ENCODE measurements around the gene RABEPK.
A peak's percentile ranks its signal among the peaks of the same experiment; 100 is the strongest.

Gene RABEPK

DNA sequence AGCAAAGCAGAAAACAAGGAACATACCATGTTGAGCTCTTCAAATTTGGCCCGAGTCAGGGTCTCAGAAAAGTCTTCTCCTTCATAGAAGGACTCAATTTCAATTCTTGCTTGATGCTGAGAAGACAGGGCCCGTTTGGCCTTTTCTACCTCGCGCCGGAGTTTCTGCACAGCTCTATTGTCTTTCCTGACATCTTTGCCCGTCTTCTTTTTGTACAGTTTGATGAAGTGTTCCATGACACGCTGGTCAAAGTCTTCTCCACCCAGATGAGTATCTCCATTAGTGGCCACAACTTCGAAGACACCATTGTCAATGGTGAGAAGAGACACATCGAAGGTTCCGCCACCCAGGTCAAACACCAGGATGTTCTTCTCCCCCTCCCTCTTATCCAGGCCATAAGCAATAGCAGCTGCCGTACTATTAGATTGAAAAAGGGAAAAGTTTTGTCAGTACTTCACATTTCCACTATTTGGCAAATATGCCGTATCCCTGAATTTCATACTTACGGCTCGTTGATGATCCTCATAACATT, 38.6 kb downstream of the RABEPK start:
- H3K9me3 ChIP-seq (replicated peaks; ENCODE audit: low read length): no peaks in the 10 kb centered on the region
- peaks cover 65% of the 10 kb centered on the region for H3K4me1 ChIP-seq (ENCODE audit: control insufficient read depth, insufficient read depth, low read length)
- peak overlapping the region; percentile 94 for H3K4me3 ChIP-seq (ENCODE audit: low read length)
- peaks cover 62% of the 10 kb centered on the region for H3K36me3 ChIP-seq (ENCODE audit: insufficient read depth, low read length)
- H3K9ac ChIP-seq (ENCODE audit: low read depth, low read length): peak overlapping the region; percentile 95
- H3K4me2 ChIP-seq (ENCODE audit: low read length): peak overlapping the region; percentile 81
- H3K27me3 ChIP-seq (ENCODE audit: control insufficient read depth, insufficient read depth, low read length): no peaks in the 10 kb centered on the region

GRCh38 chr9:125239631-125240597, 39.6 kb downstream of the RABEPK start:
- H3K9me3 ChIP-seq (replicated peaks; ENCODE audit: low read length): no peaks in the 10 kb centered on the region
- H3K4me3 ChIP-seq (ENCODE audit: low read length): peak overlapping the region; percentile 94
- peak overlapping the region; percentile 95 for H3K9ac ChIP-seq (ENCODE audit: low read depth, low read length)
- peaks cover 60% of the 10 kb centered on the region for H3K4me1 ChIP-seq (ENCODE audit: control insufficient read depth, insufficient read depth, low read length)
- no peaks in the 10 kb centered on the region for H3K27me3 ChIP-seq (ENCODE audit: control insufficient read depth, insufficient read depth, low read length)
- H3K4me2 ChIP-seq (ENCODE audit: low read length): peak overlapping the region; percentile 81
- peaks cover 58% of the 10 kb centered on the region for H3K36me3 ChIP-seq (ENCODE audit: insufficient read depth, low read length)

DNA sequence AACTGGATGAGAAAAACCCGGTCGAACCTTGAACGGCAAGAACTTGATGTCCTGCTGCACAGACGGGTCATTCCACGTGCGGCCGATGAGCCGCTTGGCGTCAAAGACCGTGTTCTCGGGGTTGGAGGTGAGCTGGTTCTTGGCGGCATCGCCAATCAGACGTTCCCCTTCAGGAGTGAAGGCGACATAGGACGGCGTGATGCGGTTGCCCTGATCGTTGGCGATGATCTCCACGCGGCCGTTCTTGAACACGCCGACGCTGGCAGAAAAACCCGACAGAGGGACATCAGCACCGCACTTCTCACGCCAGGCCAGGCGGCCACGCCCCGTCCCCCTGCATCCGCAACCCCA, 40.3 kb downstream of the RABEPK start:
- Histone ChIP-seq H3K4me3 (ENCODE audit: low read length) (peak overlapping the region; percentile 94), H3K27me3 (ENCODE audit: control insufficient read depth, insufficient read depth, low read length) (no peaks in the 10 kb centered on the region), H3K9me3 (replicated peaks; ENCODE audit: low read length) (no peaks in the 10 kb centered on the region), H3K9ac (ENCODE audit: low read depth, low read length) (peak overlapping the region; percentile 95), H3K36me3 (ENCODE audit: insufficient read depth, low read length) (peaks cover 51% of the 10 kb centered on the region), H3K4me1 (ENCODE audit: control insufficient read depth, insufficient read depth, low read length) (peaks cover 53% of the 10 kb centered on the region), H3K4me2 (ENCODE audit: low read length) (peak overlapping the region; percentile 81)

DNA sequence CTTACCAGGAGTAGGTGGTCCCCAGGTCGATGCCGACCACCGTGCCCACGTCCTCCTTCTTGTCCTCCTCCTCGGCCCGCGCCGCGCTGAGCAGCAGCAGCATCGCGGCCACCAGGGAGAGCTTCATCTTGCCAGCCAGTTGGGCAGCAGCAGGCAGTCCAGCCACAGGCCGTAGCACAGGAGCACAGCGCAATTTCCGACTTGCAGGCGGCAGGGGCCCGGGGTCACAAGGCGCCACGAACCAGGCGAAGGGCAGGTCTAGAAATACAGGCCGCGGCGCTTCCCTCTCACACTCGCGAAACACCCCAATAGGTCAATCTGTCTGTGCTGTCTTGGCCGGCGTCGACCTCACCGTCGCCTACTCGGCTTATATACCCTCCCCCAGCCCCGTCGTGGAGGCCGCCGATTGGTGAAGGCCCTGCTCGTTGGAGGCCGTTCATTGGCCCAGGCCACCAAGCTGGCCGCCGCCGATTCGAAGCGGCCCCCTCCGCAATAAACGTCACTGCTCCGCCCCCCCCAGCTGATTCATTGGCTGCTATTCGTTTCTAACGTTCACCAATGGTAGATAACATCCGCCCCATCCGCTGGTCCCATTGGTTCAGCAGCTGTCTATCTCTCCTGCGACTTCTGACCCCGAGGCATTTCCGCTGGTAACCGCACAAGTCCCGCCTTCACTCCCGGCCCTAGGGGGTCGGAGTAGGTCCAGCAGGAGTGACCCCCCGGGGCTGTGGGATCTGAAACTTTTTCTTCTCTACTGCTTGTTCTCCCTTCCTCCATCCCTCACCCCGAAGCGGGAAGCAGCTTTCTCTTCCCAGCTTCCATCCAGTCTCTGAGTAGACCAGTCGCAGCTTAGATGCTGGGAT, 40.9 kb downstream of the RABEPK start, which contains the start of gene HSPA5:
HSPA5 (minus strand) TSS at position 344 of the 863 bp plus-strand sequence; CDS start at position 127, 217 bp downstream.
- peak within 1 kb of the TSS; percentile 98 for H3K9ac ChIP-seq (ENCODE audit: low read depth, low read length)
- H3K36me3 ChIP-seq (ENCODE audit: insufficient read depth, low read length): peaks cover 45% of the 10 kb centered on the region
- no peaks in the 10 kb centered on the region for H3K27me3 ChIP-seq (ENCODE audit: control insufficient read depth, insufficient read depth, low read length)
- peaks cover 47% of the 10 kb centered on the region for H3K4me1 ChIP-seq (ENCODE audit: control insufficient read depth, insufficient read depth, low read length)
- H3K9me3 ChIP-seq (replicated peaks; ENCODE audit: low read length): no peaks in the 10 kb centered on the region
- H3K4me3 ChIP-seq (ENCODE audit: low read length): peak within 1 kb of the TSS; percentile 94
- H3K4me2 ChIP-seq (ENCODE audit: low read length): peak within 1 kb of the TSS; percentile 96

- peak overlapping the region; percentile 98 for H3K9ac ChIP-seq (ENCODE audit: low read depth, low read length)
- peak overlapping the region; percentile 89 for H3K4me3 ChIP-seq (ENCODE audit: low read length)
- peak overlapping the region; percentile 96 for H3K4me2 ChIP-seq (ENCODE audit: low read length)
- H3K27me3 ChIP-seq (ENCODE audit: control insufficient read depth, insufficient read depth, low read length): no peaks in the 10 kb centered on the region
- H3K4me1 ChIP-seq (ENCODE audit: control insufficient read depth, insufficient read depth, low read length): peaks cover 38% of the 10 kb centered on the region
- no peaks in the 10 kb centered on the region for H3K9me3 ChIP-seq (replicated peaks; ENCODE audit: low read length)
- H3K36me3 ChIP-seq (ENCODE audit: insufficient read depth, low read length): peaks cover 36% of the 10 kb centered on the region
These were observed 41.8 kb downstream of the RABEPK start for GRCh38 chr9:125241863-125242739.

- Histone ChIP-seq H3K36me3 (ENCODE audit: insufficient read depth, low read length) (peaks cover 20% of the 10 kb centered on the region), H3K9me3 (replicated peaks; ENCODE audit: low read length) (no peaks in the 10 kb centered on the region), H3K27me3 (ENCODE audit: control insufficient read depth, insufficient read depth, low read length) (no peaks in the 10 kb centered on the region), H3K4me2 (ENCODE audit: low read length) (peak overlapping the region; percentile 11), H3K9ac (ENCODE audit: low read depth, low read length) (no peak overlapping the region), H3K4me3 (ENCODE audit: low read length) (no peak overlapping the region), H3K4me1 (ENCODE audit: control insufficient read depth, insufficient read depth, low read length) (peaks cover 21% of the 10 kb centered on the region)
These were observed 43.5 kb downstream of the RABEPK start for GRCh38 chr9:125243792-125244260.

GRCh38 chr9:125246261-125246667, 45.9 kb downstream of the RABEPK start:
- Histone ChIP-seq H3K4me3 (ENCODE audit: low read length) (no peak overlapping the region), H3K27me3 (ENCODE audit: control insufficient read depth, insufficient read depth, low read length) (no peaks in the 10 kb centered on the region), H3K9me3 (replicated peaks; ENCODE audit: low read length) (no peaks in the 10 kb centered on the region), H3K9ac (ENCODE audit: low read depth, low read length) (no peak overlapping the region), H3K4me2 (ENCODE audit: low read length) (no peak overlapping the region), H3K4me1 (ENCODE audit: control insufficient read depth, insufficient read depth, low read length) (peaks cover 15% of the 10 kb centered on the region), H3K36me3 (ENCODE audit: insufficient read depth, low read length) (no peaks in the 10 kb centered on the region)

GRCh38 chr9:125254231-125254630, 53.9 kb downstream of the RABEPK start:
- Histone ChIP-seq H3K9ac (ENCODE audit: low read depth, low read length) (no peak overlapping the region), H3K4me2 (ENCODE audit: low read length) (no peak overlapping the region), H3K9me3 (replicated peaks; ENCODE audit: low read length) (no peaks in the 10 kb centered on the region), H3K4me3 (ENCODE audit: low read length) (no peak overlapping the region), H3K4me1 (ENCODE audit: control insufficient read depth, insufficient read depth, low read length) (no peaks in the 10 kb centered on the region), H3K36me3 (ENCODE audit: insufficient read depth, low read length) (no peaks in the 10 kb centered on the region), H3K27me3 (ENCODE audit: control insufficient read depth, insufficient read depth, low read length) (no peaks in the 10 kb centered on the region)

DNA sequence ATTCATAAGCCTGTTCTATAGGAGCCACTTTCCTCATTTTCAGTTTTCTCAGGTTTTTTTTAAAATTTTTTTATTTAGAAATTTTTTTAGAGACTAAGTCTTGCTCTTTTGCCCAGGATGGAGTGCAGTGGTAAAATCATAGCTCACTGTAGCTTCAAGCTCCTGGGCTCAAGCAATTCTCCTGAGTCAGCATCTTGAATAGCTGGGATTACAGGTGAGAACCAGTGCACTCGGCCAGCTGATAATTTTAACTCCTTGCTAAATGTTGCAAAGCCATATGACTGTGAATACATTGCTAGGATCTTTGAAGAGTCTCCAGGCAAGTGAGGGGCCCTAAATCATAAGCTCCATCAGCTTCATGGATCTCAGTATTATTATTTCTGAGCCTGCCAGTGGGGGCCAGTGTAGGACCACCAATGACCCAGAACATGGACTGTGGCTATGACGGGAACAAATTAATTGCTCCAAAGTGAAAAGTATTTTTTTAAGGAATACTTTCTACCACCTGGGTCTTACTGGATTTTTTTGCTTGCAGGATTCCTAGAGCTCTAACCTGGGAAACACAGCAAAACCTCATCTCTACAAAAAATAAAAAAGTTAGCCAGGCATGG, 55.5 kb downstream of the RABEPK start:
- Histone ChIP-seq H3K4me2 (ENCODE audit: low read length) (no peak overlapping the region), H3K4me1 (ENCODE audit: control insufficient read depth, insufficient read depth, low read length) (no peaks in the 10 kb centered on the region), H3K27me3 (ENCODE audit: control insufficient read depth, insufficient read depth, low read length) (no peaks in the 10 kb centered on the region), H3K4me3 (ENCODE audit: low read length) (no peak overlapping the region), H3K9me3 (replicated peaks; ENCODE audit: low read length) (no peaks in the 10 kb centered on the region), H3K36me3 (ENCODE audit: insufficient read depth, low read length) (no peaks in the 10 kb centered on the region), H3K9ac (ENCODE audit: low read depth, low read length) (no peak overlapping the region)

- no peaks in the 10 kb centered on the region for H3K27me3 ChIP-seq (ENCODE audit: control insufficient read depth, insufficient read depth, low read length)
- peaks cover 9% of the 10 kb centered on the region for H3K4me1 ChIP-seq (ENCODE audit: control insufficient read depth, insufficient read depth, low read length)
- no peak overlapping the region for H3K9ac ChIP-seq (ENCODE audit: low read depth, low read length)
- H3K4me3 ChIP-seq (ENCODE audit: low read length): no peak overlapping the region
- H3K9me3 ChIP-seq (replicated peaks; ENCODE audit: low read length): no peaks in the 10 kb centered on the region
- no peak overlapping the region for H3K4me2 ChIP-seq (ENCODE audit: low read length)
- no peaks in the 10 kb centered on the region for H3K36me3 ChIP-seq (ENCODE audit: insufficient read depth, low read length)
These were observed 57.9 kb downstream of the RABEPK start for GRCh38 chr9:125258160-125258785.

All from skeletal muscle satellite cell (primary cell).